ENCODE measurements around the gene MAGEE2.
"Not testable (repeated sequence)": the region's sequence is repeated elsewhere in the genome, so short reads cannot be mapped to it uniquely, and the experiment has no call there.

Gene MAGEE2

GRCh38 chrX:75784680-75785491 is at the start of gene MAGEE2:
Gene MAGEE2 (minus strand): TSS chrX:75785254. CDS start chrX:75785051, 203 bp downstream.
- DNase-seq, result no peak

- no peak for DNase-seq
These were observed 1.2 kb upstream of the MAGEE2 start for GRCh38 chrX:75786290-75786689.

GRCh38 chrX:75781611-75782010 is 3.4 kb downstream of the MAGEE2 start:
- DNase-seq, result no peak

- not testable (repeated sequence) for DNase-seq
These were observed 17.0 kb downstream of the MAGEE2 start for GRCh38 chrX:75768063-75768462.

- DNase-seq, result no peak
These were observed 36.6 kb downstream of the MAGEE2 start for GRCh38 chrX:75748431-75748830.

GRCh38 chrX:75746891-75747639 is 38.0 kb downstream of the MAGEE2 start:
- no peak for DNase-seq

Data from cortex of kidney (tissue), 1 donor.